RWPE2 (cell line): ENCODE results near the gene P2RX1.
A peak's percentile ranks its signal among the peaks of the same experiment; 100 is the strongest.

ENCODE experiments used
- ATAC-seq: fragments of 200-7000 bp; cut with Tn5 transposase; 3 replicates; pipeline ENCODE4 v1.9.1; 2021; ENCODE audit warnings: low read depth
- DNase-seq: peaks from one replicate; pipeline ENCODE4 v3.0.0-alpha.2; 2020; ENCODE audit warnings: low spot score
- H3K27ac ChIP-seq: fragments of 450-650 bp; 2 replicates; pipeline ENCODE4 v1.5.1; 2017; ENCODE audit warnings: mild to moderate bottlenecking; ENCODE audit not compliant: poor library complexity, severe bottlenecking
- H3K27me3 ChIP-seq: fragments of 250-450 bp; sonication (Bioruptor Pico); 2 replicates; pipeline ENCODE4 v1.5.1; 2021; ENCODE audit warnings: mild to moderate bottlenecking, moderate library complexity; ENCODE audit not compliant: insufficient read depth, poor library complexity, severe bottlenecking
- H3K36me3 ChIP-seq: fragments of 250-450 bp; sonication (Bioruptor Pico); 2 replicates; pipeline ENCODE4 v1.5.1; 2020; ENCODE audit warnings: low read depth, mild to moderate bottlenecking, moderate library complexity
- H3K4me1 ChIP-seq: fragments of 250-450 bp; sonication (Bioruptor Pico); 2 replicates; pipeline ENCODE4 v1.5.1; 2021; ENCODE audit warnings: mild to moderate bottlenecking, moderate library complexity; ENCODE audit not compliant: insufficient read depth, poor library complexity, severe bottlenecking
- H3K4me3 ChIP-seq: fragments of 250-450 bp; sonication (Bioruptor Pico); 2 replicates; pipeline ENCODE4 v1.5.1; 2021; ENCODE audit warnings: mild to moderate bottlenecking, moderate library complexity; ENCODE audit not compliant: severe bottlenecking
- H3K9me3 ChIP-seq: fragments of 250-450 bp; sonication (Bioruptor Pico); 2 replicates; pipeline ENCODE4 v1.5.1; 2021; ENCODE audit warnings: mild to moderate bottlenecking, moderate library complexity; ENCODE audit not compliant: severe bottlenecking
- CTCF ChIP-seq: fragments of 450-650 bp; IDR thresholded peaks from one replicate; pipeline ENCODE4 v1.5.1; 2017; ENCODE audit warnings: mild to moderate bottlenecking, moderate library complexity; ENCODE audit not compliant: poor library complexity, severe bottlenecking

P2RX1 gene

GRCh38 chr17:3867606-3868005 is 48.7 kb downstream of the P2RX1 start:
- DNase-seq (no peak), ATAC-seq (peak; percentile 24; the same call in 1 of the 3 replicates)
- no peak for TF ChIP-seq CTCF
- no peak overlapping the region for H3K27ac ChIP-seq
- H3K4me3 ChIP-seq = no peak overlapping the region
- no peaks in the 10 kb centered on the region for H3K4me1 ChIP-seq
- H3K36me3 ChIP-seq = peaks cover 6% of the 10 kb centered on the region
- no peaks in the 10 kb centered on the region for H3K9me3 ChIP-seq
- H3K27me3 ChIP-seq = no peaks in the 10 kb centered on the region

GRCh38 chr17:3867106-3867505 is 49.2 kb downstream of the P2RX1 start:
- no peak for ATAC-seq
- Histone ChIP-seq H3K9me3 (no peaks in the 10 kb centered on the region), H3K4me3 (no peak overlapping the region), H3K27me3 (no peaks in the 10 kb centered on the region), H3K36me3 (peaks cover 1% of the 10 kb centered on the region), H3K4me1 (no peaks in the 10 kb centered on the region), H3K27ac (no peak overlapping the region)
- no peak for DNase-seq
- TF ChIP-seq CTCF = no peak

GRCh38 chr17:3866276-3866675 is 50.0 kb downstream of the P2RX1 start:
- H3K4me3 ChIP-seq = no peak overlapping the region
- H3K27ac ChIP-seq = no peak overlapping the region
- H3K9me3 ChIP-seq = no peaks in the 10 kb centered on the region
- DNase-seq (no peak), ATAC-seq (no peak)
- no peak for TF ChIP-seq CTCF
- no peaks in the 10 kb centered on the region for H3K4me1 ChIP-seq
- H3K36me3 ChIP-seq = no peaks in the 10 kb centered on the region; the same call in 1 of the 2 replicates
- no peaks in the 10 kb centered on the region for H3K27me3 ChIP-seq

- Histone ChIP-seq H3K27me3 (no peaks in the 10 kb centered on the region), H3K4me3 (no peak overlapping the region), H3K27ac (no peak overlapping the region), H3K9me3 (no peaks in the 10 kb centered on the region), H3K4me1 (no peaks in the 10 kb centered on the region), H3K36me3 (no peaks in the 10 kb centered on the region; the same call in 1 of the 2 replicates)
- ATAC-seq (peak; percentile 26; the same call in 2 of the 3 replicates), DNase-seq (no peak)
- TF ChIP-seq CTCF = no peak
Observed at GRCh38 chr17:3865176-3865575, 51.1 kb downstream of the P2RX1 start.

GRCh38 chr17:3864534-3864933 is 51.7 kb downstream of the P2RX1 start:
- no peak for TF ChIP-seq CTCF
- H3K36me3 ChIP-seq = no peaks in the 10 kb centered on the region; the same call in 1 of the 2 replicates

More at GRCh38 chr17:3864534-3864933, 51.7 kb downstream of the P2RX1 start:
- no peaks in the 10 kb centered on the region for H3K4me1 ChIP-seq
- no peaks in the 10 kb centered on the region for H3K27me3 ChIP-seq
- no peak for DNase-seq
- no peak overlapping the region for H3K4me3 ChIP-seq
- H3K27ac ChIP-seq = no peak overlapping the region
- ATAC-seq = no peak
- no peaks in the 10 kb centered on the region for H3K9me3 ChIP-seq
